ENCODE measurements around the gene PROK2. TPM values are rescaled to one million over a fixed set of nuclear protein-coding genes. Genes with fewer than 3 reads are reported as not detected.

The PROK2 gene
- total and polyA plus RNA-seq, 2 donors (not counting 1 experiment from before 2014, with no cell fraction given): 0.06 TPM; not detected in 1

GRCh38 chr3:71732637-71733036 is 52.3 kb downstream of the PROK2 start:
- H3K27ac ChIP-seq (ENCODE audit: low read length in 2 of 2): no peak overlapping the region
- H3K27me3 Mint-ChIP-seq: peaks cover 38% of the 10 kb centered on the region
- H3K36me3 ChIP-seq (replicated peaks in 1 of 2; ENCODE audit: control extremely low read depth in 1 of 2, control insufficient read depth in 1 of 2, extremely low read depth in 1 of 2, insufficient read depth in 2 of 2, low read length in 1 of 2): no peaks in the 10 kb centered on the region
- POLR2A ChIA-PET: no interaction called here
- intact Hi-C loops (cut with micrococcal nuclease): no loop called here
- no peaks in the 10 kb centered on the region for H3K79me2 ChIP-seq (ENCODE audit: control insufficient read depth, insufficient read depth, low read length)
- H3K9me3 ChIP-seq (ENCODE audit: control extremely low read depth in 1 of 3, control insufficient read depth in 2 of 3, insufficient read depth in 1 of 3, low read length in 2 of 3): peaks cover 0 to 4% (median 3%) of the 10 kb centered on the region in 3 donors
- H2AFZ ChIP-seq (ENCODE audit: insufficient read depth, low read depth, low read length, poor library complexity, severe bottlenecking): no peak overlapping the region
- H3K9ac ChIP-seq (ENCODE audit: low read length): no peak overlapping the region
- CTCF ChIA-PET: interaction anchor here (1.3 to 7.9 kb wide), 2 partner anchors 142 to 1088 kb away, joined by 3 to 120 read pairs; no protein-coding TSS in a partner anchor
- no peaks in the 10 kb centered on the region for H4K20me1 ChIP-seq (ENCODE audit: control insufficient read depth, insufficient read depth, low read length, poor library complexity, severe bottlenecking)
- H3K4me2 ChIP-seq (replicated peaks; ENCODE audit: low read depth, low read length, poor library complexity, severe bottlenecking): no peak overlapping the region
- TF ChIP-seq CTCF (IDR thresholded peaks at IDR 0.05) (no peak), EZH2 (IDR thresholded peaks at IDR 0.05; ENCODE audit: borderline replicate concordance, insufficient read depth, low read depth, low read length, poor library complexity, severe bottlenecking) (no peak)
- H3K4me1 ChIP-seq (ENCODE audit: control insufficient read depth in 2 of 2, insufficient read depth in 2 of 2, low read length in 2 of 2): peaks cover 0 to 5% of the 10 kb centered on the region in 2 donors
- peaks cover 0 to 15% (median 3%) of the 10 kb centered on the region in 4 experiments for H3K27me3 ChIP-seq (replicated peaks in 1 of 4; ENCODE audit: control extremely low read depth in 1 of 4, control insufficient read depth in 3 of 4, insufficient read depth in 4 of 4, low read length in 3 of 4)
- peaks cover 9% of the 10 kb centered on the region for H3K4me1 Mint-ChIP-seq
- ATAC-seq (ENCODE audit: low read depth) (no peak), DNase-seq (no peak)
- 88% methylated on average over 2 of the region's 4 CpGs for WGBS (ENCODE audit: insufficient coverage)
- peaks cover 2% of the 10 kb centered on the region for H3K9me3 Mint-ChIP-seq (ENCODE audit: insufficient read depth)
- H3K27ac Mint-ChIP-seq: no peak overlapping the region
- H3K4me3 ChIP-seq (ENCODE audit: control extremely low read depth in 1 of 5, extremely low read depth in 1 of 5, insufficient read depth in 1 of 5, low read depth in 2 of 5, low read length in 4 of 5): no peak overlapping the region
- H3K4me3 Mint-ChIP-seq: no peak overlapping the region

GRCh38 chr3:71728632-71729342 is 56.2 kb downstream of the PROK2 start:
- no peak overlapping the region for H3K27ac ChIP-seq (ENCODE audit: low read length in 2 of 2)
- no peaks in the 10 kb centered on the region for H3K79me2 ChIP-seq (ENCODE audit: control insufficient read depth, insufficient read depth, low read length)
- peaks cover 0 to 25% (median 0%) of the 10 kb centered on the region in 4 experiments for H3K27me3 ChIP-seq (replicated peaks in 1 of 4; ENCODE audit: control extremely low read depth in 1 of 4, control insufficient read depth in 3 of 4, insufficient read depth in 4 of 4, low read length in 3 of 4)
- CTCF ChIA-PET: interaction anchor here (0.8 to 7.9 kb wide), 11 partner anchors 8 to 1358 kb away, joined by 3 to 120 read pairs (median 3); no protein-coding TSS in a partner anchor
- POLR2A ChIA-PET: no interaction called here
- Mint-ChIP-seq H3K27me3 (peaks cover 10% of the 10 kb centered on the region), H3K4me1 (peaks cover 27% of the 10 kb centered on the region), H3K9me3 (ENCODE audit: insufficient read depth) (no peaks in the 10 kb centered on the region), H3K4me3 (no peak overlapping the region), H3K27ac (no peak overlapping the region)
- H4K20me1 ChIP-seq (ENCODE audit: control insufficient read depth, insufficient read depth, low read length, poor library complexity, severe bottlenecking): no peaks in the 10 kb centered on the region
- TF ChIP-seq EZH2 (IDR thresholded peaks at IDR 0.05; ENCODE audit: borderline replicate concordance, insufficient read depth, low read depth, low read length, poor library complexity, severe bottlenecking): no peak
- no peak for TF ChIP-seq CTCF (IDR thresholded peaks at IDR 0.05)
- 75% methylated on average over 1 of the region's 4 CpGs for WGBS (ENCODE audit: insufficient coverage)
- H3K4me2 ChIP-seq (replicated peaks; ENCODE audit: low read depth, low read length, poor library complexity, severe bottlenecking): no peak overlapping the region
- H3K36me3 ChIP-seq (replicated peaks in 1 of 2; ENCODE audit: control extremely low read depth in 1 of 2, control insufficient read depth in 1 of 2, extremely low read depth in 1 of 2, insufficient read depth in 2 of 2, low read length in 1 of 2): no peaks in the 10 kb centered on the region
- no peak overlapping the region for H3K9ac ChIP-seq (ENCODE audit: low read length)
- no peak overlapping the region for H2AFZ ChIP-seq (ENCODE audit: insufficient read depth, low read depth, low read length, poor library complexity, severe bottlenecking)
- intact Hi-C loops (cut with micrococcal nuclease): loop anchor here (10.0 kb wide), 2 partner anchors 376 to 1266 kb away; partner anchors contain the start of gene PPP4R2
- peaks cover 18 to 25% of the 10 kb centered on the region in 2 donors for H3K4me1 ChIP-seq (ENCODE audit: control insufficient read depth in 2 of 2, insufficient read depth in 2 of 2, low read length in 2 of 2)
- H3K9me3 ChIP-seq (ENCODE audit: control extremely low read depth in 1 of 3, control insufficient read depth in 2 of 3, insufficient read depth in 1 of 3, low read length in 2 of 3): no peaks in the 10 kb centered on the region
- H3K4me3 ChIP-seq (ENCODE audit: control extremely low read depth in 1 of 5, extremely low read depth in 1 of 5, insufficient read depth in 1 of 5, low read depth in 2 of 5, low read length in 4 of 5): no peak overlapping the region
- DNase-seq (no peak), ATAC-seq (ENCODE audit: low read depth) (no peak)

All from B cell (primary cell).